Common myeloid progenitor, CD34-positive (primary cell): Measurements from ENCODE around the gene XAGE5. TPM values are rescaled to one million over a fixed set of nuclear protein-coding genes. Genes with fewer than 3 reads are reported as not detected.
"Not testable (repeated sequence)": the region's sequence is repeated elsewhere in the genome, so short reads cannot be mapped to it uniquely, and the experiment has no call there.

Source experiments
- CTCF ChIA-PET: fragments of 350-600 bp; sonication (Branson Sonifier 250); formaldehyde crosslinking; loops from one replicate; lab custom pipeline; 2021; ENCODE audit warnings: antibody characterized with exemption; lab: Charles Lee
- POLR2A ChIA-PET: fragments of 350-600 bp; sonication (Branson Sonifier 250); formaldehyde crosslinking; loops from one replicate; lab custom pipeline; 2021; ENCODE audit warnings: antibody characterized with exemption; lab: Charles Lee
- DNase-seq, 3 donors: peaks; one replicate each; pipeline versions ENCODE4 v3.0.0 to v3.0.0-alpha.2; 2013
- H3K27ac ChIP-seq, 2 experiments: 1 replicate in 1 of 2; 2 replicates in 1 of 2; pipeline ENCODE4 v1.7.0; 2013; ENCODE audit warnings: inconsistent platforms in 2 of 2, low read length in 2 of 2, mild to moderate bottlenecking in 2 of 2, low read depth in 1 of 2, moderate library complexity in 1 of 2; ENCODE audit not compliant: severe bottlenecking in 2 of 2, insufficient read depth in 1 of 2, poor library complexity in 1 of 2
- H3K27me3 ChIP-seq, 5 experiments: replicated peaks in 2 of 5; 1 replicate in 3 of 5; 2 replicates in 2 of 5; pipeline versions ENCODE4 v1.6.1 to v1.7.0; 2013; ENCODE audit warnings: low read length in 4 of 5, mild to moderate bottlenecking in 2 of 5, moderate library complexity in 2 of 5, inconsistent platforms in 1 of 5; ENCODE audit not compliant: insufficient read depth in 5 of 5, control insufficient read depth in 4 of 5
- H3K36me3 ChIP-seq, 4 experiments: 1 replicate in 2 of 4; 2 replicates in 2 of 4; pipeline versions ENCODE4 v1.6.1 to v1.7.0; 2013; ENCODE audit warnings: low read length in 3 of 4, control low read depth in 1 of 4, mild to moderate bottlenecking in 1 of 4; ENCODE audit not compliant: control insufficient read depth in 4 of 4, insufficient read depth in 4 of 4
- H3K4me1 ChIP-seq, 4 experiments: 1 replicate in 3 of 4; 2 replicates in 1 of 4; pipeline versions ENCODE4 v1.6.1 to v1.7.1; 2013; ENCODE audit warnings: low read length in 3 of 4, mild to moderate bottlenecking in 3 of 4, control low read depth in 1 of 4, inconsistent platforms in 1 of 4, moderate library complexity in 1 of 4; ENCODE audit not compliant: control insufficient read depth in 4 of 4, insufficient read depth in 4 of 4; ENCODE audit errors: control extremely low read depth in 1 of 4
- H3K4me3 ChIP-seq, 7 experiments: 1 replicate in 4 of 7; 2 replicates in 3 of 7; pipeline versions ENCODE4 v1.5.1 to v1.7.0; 2013; ENCODE audit warnings: mild to moderate bottlenecking in 7 of 7, low read length in 6 of 7, moderate library complexity in 6 of 7, inconsistent platforms in 2 of 7, low read depth in 2 of 7, control low read depth in 1 of 7; ENCODE audit not compliant: insufficient read depth in 4 of 7, control insufficient read depth in 1 of 7; ENCODE audit errors: extremely low read depth in 1 of 7
- H3K9me3 ChIP-seq, 5 experiments: 1 replicate in 4 of 5; 2 replicates in 1 of 5; pipeline versions ENCODE4 v1.6.1 to v1.7.1; 2013; ENCODE audit warnings: low read length in 4 of 5, mild to moderate bottlenecking in 2 of 5, inconsistent platforms in 1 of 5, low read depth in 1 of 5, moderate library complexity in 1 of 5; ENCODE audit not compliant: control insufficient read depth in 4 of 5, insufficient read depth in 2 of 5; ENCODE audit errors: control extremely low read depth in 1 of 5
- WGBS: methylation state at CpG from one replicate; pipeline ENCODE4 v1.1.5; 2013; ENCODE audit not compliant: insufficient coverage; 5-methylcytosine and 5-hydroxymethylcytosine counted together
- polyA plus RNA-seq: library from polyadenylated mRNA; unstranded; fragments of 120-200 nt; gene quantifications from one replicate; pipeline ENCODE4 v1.2.1, GENCODE V29; 2013

XAGE5 gene
- not detected for polyA plus RNA-seq

- H3K4me3 ChIP-seq, result no peak within 1 kb of the TSS
- DNase-seq, result no peak
- CTCF ChIA-PET, result no interaction called here
- POLR2A ChIA-PET, result no interaction called here
- H3K27ac ChIP-seq, result no peak within 1 kb of the TSS
- WGBS, result 91% methylated on average over 16 of the region's 25 CpGs
- H3K9me3 ChIP-seq, result peaks cover 0 to 2% (median 0%) of the 10 kb centered on the region in 5 experiments
- peaks cover 0 to 25% (median 0%) of the 10 kb centered on the region in 5 experiments for H3K27me3 ChIP-seq
- H3K4me1 ChIP-seq, result no peaks in the 10 kb centered on the region
- no peaks in the 10 kb centered on the region for H3K36me3 ChIP-seq
Observed at GRCh38 chrX:52811065-52811625, at the start of gene XAGE5. XAGE5 (plus strand) TSS chrX:52811287; CDS start chrX:52812567, 1,280 bp downstream.

- DNase-seq, result not testable (repeated sequence)
- WGBS, result no CpG with 5 or more reads among the region's 5 CpGs
Observed at GRCh38 chrX:52765983-52766382, 45.1 kb upstream of the XAGE5 start.

GRCh38 chrX:52773504-52773903 is 37.6 kb upstream of the XAGE5 start:
- H3K4me3 ChIP-seq, H3K36me3 ChIP-seq, CTCF ChIA-PET, H3K9me3 ChIP-seq, H3K4me1 ChIP-seq, POLR2A ChIA-PET, H3K27me3 ChIP-seq, DNase-seq, H3K27ac ChIP-seq: not testable (repeated sequence)
- WGBS, result 98% methylated on average over 4 of the region's 11 CpGs

More at GRCh38 chrX:52765983-52766382, 45.1 kb upstream of the XAGE5 start:
- H3K27ac ChIP-seq, H3K36me3 ChIP-seq, H3K27me3 ChIP-seq, POLR2A ChIA-PET, H3K4me3 ChIP-seq, H3K4me1 ChIP-seq, H3K9me3 ChIP-seq, CTCF ChIA-PET: not testable (repeated sequence)

- H3K27ac ChIP-seq, H3K36me3 ChIP-seq, POLR2A ChIA-PET, H3K4me1 ChIP-seq, H3K9me3 ChIP-seq, DNase-seq, H3K4me3 ChIP-seq, CTCF ChIA-PET: not testable (repeated sequence)
- H3K27me3 ChIP-seq, result peaks cover 0 to 13% (median 0%) of the 10 kb centered on the region in 5 experiments
- 94% methylated on average over 2 of the region's 2 CpGs for WGBS
Observed at GRCh38 chrX:52797327-52797726, 13.8 kb upstream of the XAGE5 start, which contains the start of gene SPANXN5. SPANXN5 (minus strand) TSS chrX:52797427; CDS start chrX:52797348, 79 bp downstream.

- H3K4me3 ChIP-seq, H3K4me1 ChIP-seq, H3K27ac ChIP-seq, H3K36me3 ChIP-seq, CTCF ChIA-PET, H3K9me3 ChIP-seq, POLR2A ChIA-PET, DNase-seq: not testable (repeated sequence)
- 83% methylated on average over 1 of the region's 2 CpGs for WGBS
- peaks cover 0 to 17% (median 0%) of the 10 kb centered on the region in 5 experiments for H3K27me3 ChIP-seq
Observed at GRCh38 chrX:52804876-52805275, 6.2 kb upstream of the XAGE5 start.

- H3K4me3 ChIP-seq, result no peak overlapping the region
- DNase-seq, result no peak
- H3K9me3 ChIP-seq, result no peaks in the 10 kb centered on the region
- no peaks in the 10 kb centered on the region for H3K36me3 ChIP-seq
- CTCF ChIA-PET, result interaction anchor here (0.6 kb wide), 1 partner anchor 1362 kb away, joined by 3 read pairs; no protein-coding TSS in a partner anchor
- H3K27ac ChIP-seq, result no peak overlapping the region
- H3K4me1 ChIP-seq, result no peaks in the 10 kb centered on the region
- POLR2A ChIA-PET, result no interaction called here
- peaks cover 0 to 25% (median 0%) of the 10 kb centered on the region in 5 experiments for H3K27me3 ChIP-seq
- whole genome bisulfite sequencing, result 81% methylated on average over 4 of the region's 4 CpGs
Observed at GRCh38 chrX:52819788-52820187, 8.7 kb downstream of the XAGE5 start.

GRCh38 chrX:52821079-52821760 is 10.1 kb downstream of the XAGE5 start:
- POLR2A ChIA-PET, result no interaction called here
- 71% methylated on average over 6 of the region's 11 CpGs for WGBS
- H3K4me3 ChIP-seq, result no peak overlapping the region
- CTCF ChIA-PET, result no interaction called here
- H3K9me3 ChIP-seq, result no peaks in the 10 kb centered on the region
- no peaks in the 10 kb centered on the region for H3K4me1 ChIP-seq
- peaks cover 0 to 19% (median 0%) of the 10 kb centered on the region in 5 experiments for H3K27me3 ChIP-seq
- no peak for DNase-seq
- H3K27ac ChIP-seq, result no peak overlapping the region
- H3K36me3 ChIP-seq, result no peaks in the 10 kb centered on the region
